CD4-positive, alpha-beta T cell treated with Interleukin-2 at 100 ng/mL for 4 hours (primary cell): ENCODE measurements around the gene CHAMP1.
"Not testable (repeated sequence)": the region's sequence is repeated elsewhere in the genome, so short reads cannot be mapped to it uniquely, and the experiment has no call there.

Experiments used
- DNase-seq: peaks from one replicate; pipeline ENCODE4 v3.0.0-alpha.2; 2020; ENCODE audit warnings: low spot score

The CHAMP1 gene

DNA sequence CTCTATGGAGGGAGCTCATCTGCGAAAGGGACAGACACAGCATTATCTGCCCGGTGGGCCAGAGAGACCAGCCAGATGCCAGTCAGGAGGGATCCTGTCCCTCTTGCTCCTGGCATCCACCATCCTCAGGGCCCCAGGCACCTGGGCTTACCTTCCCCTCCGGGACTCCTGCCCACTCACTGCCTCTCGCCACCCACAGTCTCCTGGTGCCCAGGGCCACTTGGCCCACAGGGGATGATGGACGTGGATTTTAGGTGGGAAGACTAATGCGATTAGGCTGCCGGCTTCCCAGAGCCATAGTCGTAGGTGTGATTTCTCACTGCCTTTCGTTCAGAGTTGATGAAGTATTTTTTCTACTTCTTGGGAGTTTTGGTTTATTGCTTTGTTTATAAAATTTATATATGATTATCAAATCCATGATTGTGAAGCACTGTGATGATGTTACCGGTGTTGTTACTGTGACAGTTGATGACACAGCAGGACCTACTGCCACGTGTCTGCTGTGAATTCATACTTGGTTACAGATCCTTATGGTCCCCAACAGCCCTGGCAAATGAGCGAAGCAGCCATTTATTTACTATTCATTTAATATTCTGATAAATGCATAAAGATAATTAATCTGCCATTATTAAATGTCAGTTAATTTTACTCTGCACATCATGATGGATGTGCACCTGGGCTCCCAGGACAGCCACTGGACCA is 14.5 kb upstream of the CHAMP1 start:
- no peak for DNase-seq

DNA sequence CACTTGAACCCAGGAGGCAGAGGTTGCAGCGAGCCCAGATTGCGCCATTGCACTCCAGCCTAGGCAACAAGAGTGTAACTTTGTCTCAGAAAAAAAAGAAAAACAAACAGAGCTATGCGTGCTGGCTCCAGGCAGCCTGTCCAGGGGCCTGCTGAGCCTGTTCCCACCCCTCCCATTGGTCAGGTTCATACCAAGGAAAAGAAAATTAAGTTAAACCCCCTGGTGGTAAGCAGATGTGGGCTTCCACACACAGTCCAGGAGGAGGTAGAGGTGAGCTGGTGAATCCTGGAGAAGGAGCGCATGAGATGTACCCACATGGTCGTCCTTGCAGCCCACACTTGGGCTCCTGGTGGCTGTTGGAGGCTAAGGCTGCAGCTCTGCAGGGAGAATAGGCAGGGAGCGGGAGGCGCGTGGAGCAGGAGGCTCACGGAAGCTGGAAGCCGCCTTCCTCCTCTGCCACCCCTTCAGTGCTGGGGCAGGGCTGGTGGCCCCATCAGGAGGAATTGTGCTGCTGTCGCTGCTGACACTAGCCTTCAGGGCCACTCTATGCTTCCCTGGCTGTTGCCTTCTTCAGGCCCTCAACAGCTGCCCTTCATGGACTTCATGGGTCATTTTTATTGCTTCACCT is 10.5 kb upstream of the CHAMP1 start:
- no peak for DNase-seq

DNA sequence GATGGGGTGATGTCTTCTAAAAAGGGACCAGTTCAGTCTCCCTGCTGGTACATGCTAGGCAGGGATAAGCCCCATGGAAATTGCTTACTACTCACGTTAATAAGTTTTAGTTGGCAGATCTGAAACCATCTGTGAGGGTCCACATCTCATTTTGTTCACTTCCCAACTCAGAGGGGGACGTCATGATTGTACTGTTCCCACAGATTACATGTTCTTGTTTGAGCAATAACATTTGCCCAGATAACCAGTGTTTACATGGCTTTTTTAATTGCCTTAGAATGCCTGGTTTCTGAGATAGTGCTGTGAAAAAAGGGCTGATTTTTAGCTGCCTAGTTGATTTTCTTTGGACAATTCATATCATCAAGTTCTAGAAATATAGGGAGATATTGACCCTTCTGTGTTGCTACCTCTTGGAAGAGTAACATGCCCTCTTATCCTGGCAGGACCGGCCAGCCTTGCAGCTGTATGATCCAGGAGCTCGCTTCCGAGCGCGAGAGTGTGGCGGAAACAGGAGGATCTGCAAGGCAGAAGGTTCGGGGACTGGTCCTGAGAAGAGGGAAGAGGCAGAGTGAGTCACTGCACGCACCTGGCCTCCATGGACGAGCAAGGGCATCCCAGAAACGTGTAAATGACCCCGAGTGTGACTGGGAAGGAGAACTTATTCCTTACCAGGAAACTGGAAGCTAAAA is 9.8 kb upstream of the CHAMP1 start:
- DNase-seq = no peak

DNA sequence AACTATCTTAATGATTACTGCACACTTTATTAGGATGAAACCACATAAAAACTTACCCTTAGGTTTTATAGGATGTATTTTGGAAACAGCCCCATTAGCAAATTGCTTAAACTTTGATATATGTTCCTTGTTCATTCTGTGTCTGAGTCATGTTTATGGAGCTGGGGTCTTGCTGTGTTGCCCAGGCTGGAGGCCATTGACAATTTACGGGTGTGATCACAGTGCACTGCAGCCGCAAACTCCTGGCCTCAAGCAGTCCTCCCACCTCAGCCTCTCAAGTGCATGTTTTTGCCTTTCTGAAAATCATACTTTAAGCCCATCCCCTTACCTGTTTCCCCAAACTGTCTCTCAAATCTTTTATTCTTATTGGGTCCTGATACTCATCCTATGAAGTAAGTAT is 5.2 kb upstream of the CHAMP1 start:
- no peak for DNase-seq

DNA sequence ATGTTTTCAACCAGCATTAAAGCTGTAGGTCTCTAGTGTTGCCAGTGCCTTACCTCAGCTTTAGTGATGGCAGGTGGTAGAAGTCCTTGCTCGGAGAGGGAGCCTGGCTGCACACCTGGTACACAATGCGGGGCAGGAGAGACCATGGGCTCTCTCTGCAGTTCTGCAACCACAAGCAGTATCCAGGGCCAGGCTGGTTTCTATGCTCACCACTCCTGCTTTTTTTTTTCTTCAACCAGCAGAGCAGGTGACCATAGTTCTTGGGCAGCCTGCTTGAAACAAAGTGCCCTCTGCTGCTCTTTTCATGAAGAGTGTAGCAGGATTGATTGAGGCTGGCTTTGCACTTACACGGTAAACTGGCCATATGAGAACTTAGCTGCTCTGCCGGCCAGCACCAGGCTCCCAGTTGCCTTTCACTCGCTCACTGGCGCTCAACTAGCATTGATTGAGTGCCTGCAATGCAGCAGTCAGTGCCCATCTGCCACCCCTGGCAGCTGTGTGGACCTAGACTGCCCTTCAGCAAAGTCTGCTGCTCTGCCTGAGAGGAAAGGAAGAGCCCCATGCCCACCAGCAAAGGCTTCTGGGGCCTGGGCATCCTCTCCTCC is 4.4 kb upstream of the CHAMP1 start:
- no peak for DNase-seq

DNA sequence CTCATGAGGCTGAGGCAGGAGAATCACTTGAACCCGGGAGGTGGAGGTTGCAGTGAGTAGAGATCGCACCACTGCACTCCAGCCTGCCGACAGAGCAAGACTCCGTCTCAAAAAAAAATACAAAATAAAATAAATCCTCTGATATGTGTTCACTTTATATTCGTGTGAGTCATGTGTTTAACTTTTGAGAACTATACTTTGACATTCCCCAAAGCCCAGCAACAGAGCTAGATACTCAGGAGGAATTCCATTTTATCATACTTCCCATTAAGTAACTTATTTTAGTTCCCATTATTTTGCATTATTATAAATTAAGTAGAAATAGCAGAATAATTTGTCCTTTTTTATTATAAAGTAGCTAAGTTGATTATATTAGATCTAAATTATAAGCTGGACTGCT is 3.3 kb upstream of the CHAMP1 start:
- DNase-seq = no peak

DNA sequence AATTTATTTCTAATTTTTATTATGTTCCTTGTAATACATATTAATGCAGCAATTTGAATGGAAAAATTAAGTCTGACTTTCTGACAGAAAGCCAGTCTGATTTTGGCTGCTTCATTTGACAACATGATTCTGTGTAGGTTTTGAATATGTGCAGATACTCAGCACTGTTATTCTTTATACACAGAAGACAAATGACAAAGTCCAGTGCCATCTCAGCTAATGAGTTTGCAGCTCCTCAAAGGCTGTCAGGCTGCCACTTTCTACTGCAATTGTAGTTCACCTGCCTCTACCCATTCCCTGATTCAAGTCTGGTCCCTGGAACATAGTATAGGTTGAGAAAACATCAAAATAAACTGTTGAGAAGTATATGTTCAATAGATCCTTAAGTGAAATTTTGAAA is 2.9 kb upstream of the CHAMP1 start:
- DNase-seq = no peak

DNA sequence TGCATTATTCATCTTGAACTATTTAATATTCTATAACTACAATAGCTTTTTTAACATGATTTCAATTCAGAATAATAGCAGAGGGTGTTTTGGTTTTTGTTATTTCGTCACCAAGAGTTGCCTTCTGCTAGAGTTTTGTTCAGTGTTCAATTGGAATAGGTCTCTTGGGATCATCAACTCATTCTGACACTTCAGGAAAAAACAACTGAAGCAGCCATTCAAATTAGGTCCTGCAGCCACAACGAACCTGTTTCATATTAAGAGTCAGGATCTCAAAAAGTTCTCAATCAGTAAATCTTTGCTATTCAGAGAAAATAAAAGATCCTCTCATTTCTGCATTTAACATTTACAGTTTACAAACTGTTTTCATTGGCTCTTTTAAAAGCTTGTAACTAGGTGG is 2.4 kb upstream of the CHAMP1 start:
- DNase-seq = no peak

DNA sequence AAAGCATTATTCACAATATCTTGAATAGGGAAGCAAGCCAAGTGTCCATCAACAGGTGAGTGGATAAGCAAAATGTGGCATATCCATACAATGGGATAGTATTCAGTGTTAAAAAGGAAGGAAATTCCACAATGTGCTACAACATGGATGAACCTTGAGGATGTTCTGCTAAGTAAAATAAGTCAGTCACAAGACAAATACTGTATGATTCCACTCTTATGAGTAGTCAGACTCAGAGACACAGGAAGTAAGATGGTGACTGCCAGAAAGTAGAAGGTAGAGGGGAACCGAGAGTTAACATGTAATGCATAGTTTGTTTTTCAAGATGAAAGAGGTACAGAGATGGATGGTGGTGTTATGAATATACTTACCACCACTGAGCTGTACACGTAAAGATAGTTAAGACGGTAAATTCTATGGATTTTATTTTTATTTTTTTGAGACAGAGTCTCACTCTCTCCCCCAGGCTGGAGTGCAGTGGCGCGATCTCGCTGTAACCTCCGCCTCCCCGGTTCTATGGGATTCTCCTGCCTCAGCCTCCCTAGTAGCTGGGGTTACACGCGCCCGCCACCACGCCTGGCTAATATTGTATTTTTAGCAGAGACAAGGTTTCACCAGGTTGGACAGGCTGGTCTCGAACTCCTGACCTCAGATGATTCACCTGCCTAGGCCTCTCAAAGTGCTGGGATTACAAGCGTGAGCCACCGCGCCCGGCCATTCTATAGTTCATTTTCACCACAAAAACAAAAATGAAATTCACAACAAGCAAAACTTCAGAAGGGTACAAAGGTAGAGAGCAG is 1.0 kb upstream of the CHAMP1 start:
- DNase-seq = peak; percentile 15

DNA sequence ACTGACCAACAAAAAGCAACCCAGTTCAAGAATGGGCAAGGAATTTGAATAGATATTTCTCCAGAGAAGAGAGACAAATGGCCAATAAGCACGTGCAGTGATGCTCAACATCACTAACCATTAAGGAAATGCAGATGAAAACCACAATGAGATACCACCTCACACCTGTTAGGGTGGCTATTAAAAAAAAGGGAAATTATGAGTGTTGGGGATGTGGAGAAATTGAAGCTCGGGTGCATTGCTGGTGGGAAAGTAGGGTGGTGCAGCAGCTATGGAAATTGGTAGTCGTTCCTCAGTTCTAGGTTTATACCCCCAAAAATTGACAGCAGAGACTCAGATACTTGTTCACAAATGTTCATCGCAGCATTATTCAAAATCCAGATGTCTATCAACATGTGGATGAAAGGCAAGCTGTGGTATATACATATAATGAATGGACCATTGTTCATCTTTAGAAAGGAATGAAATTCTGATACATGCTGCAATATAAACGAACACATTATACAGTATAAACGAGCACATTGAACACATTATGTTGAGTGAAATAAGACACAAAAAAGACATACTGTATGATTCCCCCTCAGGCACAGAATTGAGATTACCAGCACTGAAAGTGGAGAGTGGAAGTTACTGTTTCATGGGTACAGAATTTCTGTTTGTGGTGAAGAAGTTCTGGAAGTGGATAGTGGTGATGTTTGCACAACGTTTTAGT is 927 bp downstream of the CHAMP1 start:
- peak; percentile 13 for DNase-seq

DNA sequence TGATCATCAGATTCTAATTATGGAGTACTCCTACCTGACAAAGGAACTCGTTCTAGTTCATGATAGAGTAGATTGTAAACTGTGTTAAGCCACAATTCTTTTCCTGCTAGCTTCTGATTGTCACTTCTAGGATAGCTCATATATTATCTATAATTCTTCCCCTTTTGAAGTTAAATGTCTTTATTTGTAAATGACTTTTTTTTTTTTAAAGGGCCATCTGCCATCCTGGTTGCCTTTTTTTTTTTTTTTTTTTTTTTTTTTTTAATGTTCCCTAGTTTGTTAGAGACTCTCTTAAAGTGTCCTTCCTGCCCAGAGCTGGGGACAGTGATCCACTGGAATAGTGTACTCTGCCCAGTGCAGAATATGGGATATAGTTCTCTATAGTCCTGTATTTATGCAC is 4.3 kb downstream of the CHAMP1 start:
- DNase-seq = no peak

DNA sequence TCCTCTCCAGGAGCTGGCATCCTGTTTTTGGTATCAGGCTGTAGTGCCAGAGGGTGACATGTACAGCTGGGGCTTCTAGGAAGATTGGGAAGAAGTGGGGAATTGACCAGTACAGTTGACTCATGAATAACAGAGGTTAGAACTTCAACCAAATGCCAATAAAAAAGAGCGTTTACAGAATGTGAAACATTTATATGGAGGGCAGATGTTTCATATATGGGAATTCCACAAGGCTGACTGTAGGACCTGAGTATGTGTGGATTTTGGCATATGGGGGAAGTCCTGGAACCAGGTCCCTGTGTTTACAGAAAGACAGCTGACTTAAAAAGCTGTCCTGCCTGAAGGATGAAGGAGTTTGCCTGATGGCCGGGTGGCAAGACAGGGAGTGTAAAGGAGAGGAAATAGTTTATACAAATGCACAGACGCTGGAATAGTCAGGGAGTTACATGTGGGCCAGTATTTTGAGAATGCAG is 5.2 kb downstream of the CHAMP1 start:
- no peak for DNase-seq

DNA sequence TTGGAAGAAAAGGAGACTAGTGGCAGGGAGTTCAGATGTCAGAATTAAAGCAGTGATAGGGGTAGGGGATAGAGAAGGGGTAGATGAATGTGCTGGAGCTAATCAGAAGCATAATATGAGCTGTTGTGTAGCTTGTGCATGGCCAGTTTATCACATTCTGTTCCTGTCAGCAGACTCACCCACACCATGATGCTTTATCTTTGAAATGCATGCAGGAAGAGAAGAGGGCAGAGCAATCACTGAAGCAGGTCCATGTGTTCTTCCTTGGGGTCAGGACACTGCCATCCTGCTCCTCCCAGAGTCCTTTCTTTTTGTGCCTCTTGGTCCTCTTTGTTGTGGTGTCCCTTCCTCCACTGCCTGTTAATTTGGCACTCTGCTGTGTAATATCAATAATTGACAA is 5.8 kb downstream of the CHAMP1 start:
- no peak for DNase-seq

DNA sequence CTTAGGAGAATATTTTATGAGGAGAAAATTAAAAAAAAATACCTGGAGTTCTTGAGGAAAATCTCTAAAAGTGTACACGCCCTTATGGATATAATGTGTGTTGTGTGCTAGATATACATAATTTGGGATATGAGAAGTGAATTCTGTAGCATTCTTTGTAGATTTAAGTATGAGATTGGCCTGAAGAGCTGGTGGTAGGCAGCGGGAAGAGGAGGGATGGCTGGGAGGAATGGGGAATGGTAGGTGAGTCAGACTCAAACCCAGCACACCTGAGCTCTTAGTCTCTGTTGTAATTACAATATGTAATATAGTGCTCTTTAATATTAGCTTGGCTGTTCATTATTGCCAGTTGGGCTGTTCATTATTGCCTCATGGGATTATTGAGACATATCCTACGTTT is 7.0 kb downstream of the CHAMP1 start:
- DNase-seq = no peak

DNA sequence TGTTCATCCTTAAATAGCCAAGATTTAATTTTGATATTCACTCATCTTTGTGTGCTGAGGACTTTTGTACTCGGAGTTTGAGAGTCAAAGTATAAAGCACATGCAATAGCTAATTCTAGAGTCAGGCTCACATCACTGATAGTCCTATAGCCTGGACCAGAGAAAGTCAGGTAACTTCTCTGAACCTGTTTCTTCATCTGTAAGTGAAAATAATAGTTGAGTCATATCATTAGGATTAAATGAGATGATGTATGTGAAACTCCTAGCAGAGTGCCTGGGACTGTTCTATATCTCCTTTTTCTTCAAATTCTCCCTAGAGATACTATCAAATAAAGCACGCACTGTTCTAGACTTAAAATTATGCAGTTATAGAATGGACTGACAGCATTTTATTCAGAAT is 9.0 kb downstream of the CHAMP1 start:
- DNase-seq = no peak

DNA sequence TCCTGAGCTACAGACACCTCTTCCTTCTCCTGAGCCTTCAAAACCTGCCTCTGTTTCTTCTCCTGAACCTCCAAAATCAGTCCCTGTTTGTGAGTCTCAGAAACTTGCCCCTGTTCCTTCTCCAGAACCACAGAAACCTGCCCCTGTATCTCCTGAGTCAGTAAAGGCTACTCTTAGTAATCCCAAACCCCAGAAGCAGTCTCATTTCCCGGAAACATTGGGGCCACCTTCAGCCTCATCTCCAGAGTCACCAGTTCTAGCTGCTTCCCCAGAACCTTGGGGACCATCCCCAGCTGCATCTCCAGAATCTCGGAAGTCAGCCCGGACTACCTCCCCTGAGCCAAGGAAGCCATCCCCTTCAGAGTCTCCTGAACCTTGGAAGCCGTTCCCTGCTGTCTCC is 10.0 kb downstream of the CHAMP1 start:
- no peak for DNase-seq

DNA sequence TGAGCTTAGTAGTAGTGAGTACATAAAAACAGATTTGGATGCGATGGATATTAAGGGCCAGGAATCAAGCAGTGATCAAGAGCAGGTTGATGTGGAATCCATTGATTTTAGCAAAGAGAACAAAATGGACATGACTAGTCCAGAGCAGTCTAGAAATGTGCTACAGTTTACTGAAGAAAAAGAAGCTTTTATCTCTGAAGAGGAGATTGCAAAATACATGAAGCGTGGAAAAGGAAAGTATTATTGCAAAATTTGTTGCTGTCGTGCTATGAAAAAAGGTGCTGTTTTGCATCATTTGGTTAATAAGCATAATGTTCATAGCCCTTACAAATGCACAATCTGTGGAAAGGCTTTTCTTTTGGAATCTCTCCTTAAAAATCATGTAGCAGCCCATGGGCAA is 11.4 kb downstream of the CHAMP1 start:
- DNase-seq = no peak

DNA sequence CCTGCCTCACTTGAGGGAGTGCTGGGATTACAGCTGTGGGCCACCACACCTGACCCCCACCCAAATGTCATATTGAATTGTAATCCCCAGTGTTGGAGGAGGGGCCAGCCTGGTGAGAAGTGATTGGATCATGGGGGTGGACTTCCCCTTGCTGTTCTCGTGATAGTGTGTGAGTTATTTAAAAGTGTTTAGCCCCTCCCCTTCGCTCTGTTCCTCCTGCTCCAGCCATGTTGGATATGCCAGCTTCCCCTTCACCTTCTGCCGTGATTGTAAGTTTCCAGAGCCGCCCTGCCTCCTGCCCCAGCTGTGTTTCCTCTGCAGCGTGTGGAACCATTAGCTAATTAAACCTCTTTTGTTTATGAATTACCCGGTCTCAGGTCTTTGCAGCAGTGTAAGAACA is 13.7 kb downstream of the CHAMP1 start:
- no peak for DNase-seq

DNA sequence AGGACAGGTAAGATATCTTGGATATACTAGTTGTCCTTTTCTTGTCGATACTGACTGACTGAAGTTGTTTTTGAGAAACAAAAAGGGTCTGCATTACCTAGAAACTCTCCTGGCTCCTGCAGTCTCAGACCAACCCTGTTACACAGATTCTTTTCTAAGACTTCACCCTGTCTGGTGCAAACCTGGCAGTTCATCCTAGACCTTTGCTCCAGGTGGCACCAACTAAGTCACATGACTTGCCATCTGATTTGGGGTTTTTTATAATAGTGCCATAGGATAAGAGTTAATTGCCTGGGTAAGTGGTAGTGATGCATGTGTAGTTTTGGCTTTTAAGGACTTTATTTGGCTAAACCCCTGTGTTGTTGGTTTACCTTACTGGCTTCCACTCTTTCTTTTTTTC is 14.3 kb downstream of the CHAMP1 start:
- DNase-seq = no peak

DNA sequence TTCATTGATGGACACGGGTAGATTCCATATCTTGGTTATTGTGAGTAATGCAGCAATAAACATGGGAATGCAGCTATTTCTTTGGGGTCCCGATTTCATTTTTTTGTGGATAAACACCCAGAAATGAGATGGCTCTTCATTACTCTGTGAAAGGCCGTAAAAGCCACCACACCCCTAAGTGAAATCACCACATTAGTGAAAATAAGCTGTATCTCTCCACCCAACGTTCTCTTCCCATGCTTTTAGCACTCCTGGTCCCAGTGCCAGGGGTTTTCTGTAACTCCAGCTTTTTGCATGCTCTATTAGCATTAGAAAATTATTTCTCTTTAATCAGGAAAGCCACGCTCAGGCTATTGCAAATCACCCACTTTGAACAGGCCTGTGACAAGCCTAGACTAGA is 15.8 kb downstream of the CHAMP1 start:
- DNase-seq = no peak

DNA sequence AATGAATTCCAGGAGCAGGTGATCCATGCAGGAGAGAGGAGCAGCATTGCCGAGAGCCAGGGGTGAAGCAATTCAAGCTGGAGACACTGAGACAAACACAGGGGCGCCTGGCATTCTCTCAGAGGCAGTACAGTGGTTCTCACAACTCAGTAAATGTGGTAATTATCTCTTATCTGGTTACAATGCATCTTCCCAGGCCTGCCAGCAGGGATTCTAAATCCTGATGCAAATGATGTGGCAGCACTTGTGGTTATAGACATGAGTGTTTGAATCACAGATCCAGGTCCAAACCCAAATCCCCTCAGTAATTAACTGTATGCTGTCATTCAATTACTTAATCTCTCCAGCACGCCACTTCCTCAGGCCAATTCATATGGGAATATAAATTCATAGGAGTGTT is 19.6 kb downstream of the CHAMP1 start:
- DNase-seq = not testable (repeated sequence)
